HepG2 (cell line): Measurements from ENCODE around the gene NCKAP5L. TPM values are rescaled to one million over a fixed set of nuclear protein-coding genes. Genes with fewer than 3 reads are reported as not detected.

Source experiments
- AGO1 ChIP-seq: fragments of 200-400 bp; formaldehyde crosslinking; IDR thresholded peaks from 2 replicates; pipeline ENCODE4 v1.6.1; 2017; ENCODE audit warnings: mild to moderate bottlenecking, low read depth, low read length, moderate library complexity; ENCODE audit not compliant: poor library complexity, severe bottlenecking
- ARID2 ChIP-seq: sonication (generic); formaldehyde crosslinking; IDR thresholded peaks from 2 replicates; pipeline ENCODE4 v1.8.1; 2022; ENCODE audit warnings: mild to moderate bottlenecking, missing genetic modification reagents, borderline replicate concordance
- ARID4A ChIP-seq: sonication (generic); formaldehyde crosslinking; IDR thresholded peaks from 2 replicates; pipeline ENCODE4 v1.5.0; 2020; ENCODE audit warnings: mild to moderate bottlenecking, missing genetic modification reagents, borderline replicate concordance
- CEBPB ChIP-seq: IDR thresholded peaks from 2 replicates; pipeline ENCODE4 v1.6.1; 2011; ENCODE audit warnings: low read depth, low read length, improper control_type of control experiment, borderline replicate concordance
- GABPA ChIP-seq, 2 experiments: IDR thresholded peaks; 2 replicates each; pipeline ENCODE4 v1.6.1; 2011 to 2016; ENCODE audit warnings: low read depth in 2 of 2, low read length in 1 of 2, missing biosample characterization in 1 of 2, missing genetic modification characterization in 1 of 2
- GPBP1L1 ChIP-seq: sonication (generic); formaldehyde crosslinking; IDR thresholded peaks from 2 replicates; pipeline ENCODE4 v1.5.0; 2020; ENCODE audit warnings: mild to moderate bottlenecking, missing genetic modification reagents
- HNRNPLL ChIP-seq: fragments of 200-400 bp; formaldehyde crosslinking; IDR thresholded peaks from 2 replicates; pipeline ENCODE4 v1.6.1; 2017; ENCODE audit warnings: mild to moderate bottlenecking, low read depth, low read length; ENCODE audit not compliant: poor library complexity, severe bottlenecking
- HOXA5 ChIP-seq: sonication (generic); formaldehyde crosslinking; IDR thresholded peaks from 2 replicates; pipeline ENCODE4 v1.4.0; 2020; ENCODE audit warnings: missing genetic modification reagents
- ISX ChIP-seq: sonication (generic); formaldehyde crosslinking; conservative IDR thresholded peaks from 2 replicates; pipeline ENCODE4 v1.5.0; 2020; ENCODE audit warnings: missing genetic modification reagents
- MATR3 ChIP-seq: sonication (generic); formaldehyde crosslinking; IDR thresholded peaks from 2 replicates; pipeline ENCODE4 v1.4.0; 2020; ENCODE audit warnings: missing genetic modification reagents
- MED13 ChIP-seq: sonication (generic); formaldehyde crosslinking; IDR thresholded peaks from 2 replicates; pipeline ENCODE4 v1.5.0; 2020; ENCODE audit warnings: missing genetic modification reagents
- MED8 ChIP-seq: sonication (generic); formaldehyde crosslinking; IDR thresholded peaks from 2 replicates; pipeline ENCODE4 v1.8.1; 2023; ENCODE audit warnings: mild to moderate bottlenecking, missing genetic modification reagents; ENCODE audit not compliant: insufficient replicate concordance
- NFRKB ChIP-seq: fragments of 450-650 bp; IDR thresholded peaks from 2 replicates; pipeline ENCODE4 v1.6.1; 2017
- RFXAP ChIP-seq: sonication (generic); formaldehyde crosslinking; IDR thresholded peaks from 2 replicates; pipeline ENCODE4 v1.4.0; 2020; ENCODE audit warnings: missing genetic modification reagents, borderline replicate concordance
- RXRB ChIP-seq: IDR thresholded peaks from 2 replicates; pipeline ENCODE4 v1.6.1; 2016; ENCODE audit warnings: borderline replicate concordance, missing genetic modification reagents, missing compliant biosample characterization
- TCF12 ChIP-seq, 2 experiments: fragments of 450-650 bp in 1 of 2; sonication (generic) in 1 of 2; formaldehyde crosslinking in 1 of 2; IDR thresholded peaks; 2 replicates each; pipeline versions ENCODE4 v1.6.1 to v1.8.0; 2017 to 2022; ENCODE audit warnings: antibody characterized with exemption in 1 of 2, mild to moderate bottlenecking in 1 of 2, missing genetic modification reagents in 1 of 2, moderate library complexity in 1 of 2
- U2AF2 ChIP-seq: fragments of 200-400 bp; formaldehyde crosslinking; IDR thresholded peaks from 2 replicates; pipeline ENCODE4 v1.6.1; 2017; ENCODE audit warnings: low read depth, mild to moderate bottlenecking, low read length
- XRCC5 ChIP-seq: fragments of 200-400 bp; formaldehyde crosslinking; optimal IDR thresholded peaks from 2 replicates; pipeline ENCODE3; 2017; ENCODE audit warnings: mild to moderate bottlenecking, low read length
- ZBTB7B ChIP-seq: sonication (generic); formaldehyde crosslinking; IDR thresholded peaks from 2 replicates; pipeline ENCODE4 v1.4.0; 2020; ENCODE audit warnings: missing genetic modification reagents
- ZFP36L1 ChIP-seq: sonication (generic); formaldehyde crosslinking; IDR thresholded peaks from 2 replicates; pipeline ENCODE4 v1.8.0; 2022; ENCODE audit warnings: mild to moderate bottlenecking, missing genetic modification reagents, moderate library complexity
- ZFP62 ChIP-seq: sonication (generic); formaldehyde crosslinking; IDR thresholded peaks from 2 replicates; pipeline ENCODE4 v1.4.0; 2020; ENCODE audit warnings: missing genetic modification reagents
- ZNF138 ChIP-seq: sonication (generic); formaldehyde crosslinking; IDR thresholded peaks from 2 replicates; pipeline ENCODE4 v1.5.0; 2020; ENCODE audit warnings: mild to moderate bottlenecking, low read depth, missing genetic modification reagents
- ZNF441 ChIP-seq: sonication (generic); formaldehyde crosslinking; IDR thresholded peaks from 2 replicates; pipeline ENCODE4 v1.7.0; 2021; ENCODE audit warnings: missing genetic modification reagents, borderline replicate concordance
- ZNF747 ChIP-seq: sonication (generic); formaldehyde crosslinking; IDR thresholded peaks from 2 replicates; pipeline ENCODE4 v1.8.1; 2023; ENCODE audit warnings: missing genetic modification reagents, mild to moderate bottlenecking, borderline replicate concordance
- ZSCAN20 ChIP-seq: sonication (generic); formaldehyde crosslinking; IDR thresholded peaks from 2 replicates; pipeline ENCODE4 v1.4.0; 2020; ENCODE audit warnings: missing genetic modification reagents, mild to moderate bottlenecking, borderline replicate concordance
- ZZZ3 ChIP-seq: sonication (generic); formaldehyde crosslinking; IDR thresholded peaks from 2 replicates; pipeline ENCODE4 v1.4.0; 2020; ENCODE audit warnings: missing genetic modification reagents, mild to moderate bottlenecking, borderline replicate concordance
- polyA plus RNA-seq, 8 experiments: library from polyadenylated mRNA; depleted of rRNA in 3 of 8; stranded (reverse) in 7 of 8; unstranded in 1 of 8; fragments of >200 nt; fragmentation: Illumina TruSeq in 4 of 8; extraction: Trizol in 4 of 8; gene quantifications; 2 replicates each; pipeline versions ENCODE4 v1.2.1 to v1.2.3, GENCODE V29; 2011 to 2016; ENCODE audit warnings: low read depth in 4 of 8, missing spikeins in 1 of 8, mixed read lengths in 1 of 8; ENCODE audit not compliant: insufficient read depth in 1 of 8
- total RNA-seq, 5 experiments: library from RNA; depleted of rRNA; stranded (reverse); fragments of >200 nt; fragmentation: Illumina TruSeq; extraction: Trizol; gene quantifications; 2 replicates each; pipeline ENCODE4 v1.2.3, GENCODE V29; 2016; ENCODE audit warnings: low read depth in 1 of 5

NCKAP5L gene
- total and polyA plus RNA-seq, 2 of the 13 experiments (the other 11 are each of a cell fraction or from before 2014, with no cell fraction given) = 4.1 to 9.0 TPM

DNA sequence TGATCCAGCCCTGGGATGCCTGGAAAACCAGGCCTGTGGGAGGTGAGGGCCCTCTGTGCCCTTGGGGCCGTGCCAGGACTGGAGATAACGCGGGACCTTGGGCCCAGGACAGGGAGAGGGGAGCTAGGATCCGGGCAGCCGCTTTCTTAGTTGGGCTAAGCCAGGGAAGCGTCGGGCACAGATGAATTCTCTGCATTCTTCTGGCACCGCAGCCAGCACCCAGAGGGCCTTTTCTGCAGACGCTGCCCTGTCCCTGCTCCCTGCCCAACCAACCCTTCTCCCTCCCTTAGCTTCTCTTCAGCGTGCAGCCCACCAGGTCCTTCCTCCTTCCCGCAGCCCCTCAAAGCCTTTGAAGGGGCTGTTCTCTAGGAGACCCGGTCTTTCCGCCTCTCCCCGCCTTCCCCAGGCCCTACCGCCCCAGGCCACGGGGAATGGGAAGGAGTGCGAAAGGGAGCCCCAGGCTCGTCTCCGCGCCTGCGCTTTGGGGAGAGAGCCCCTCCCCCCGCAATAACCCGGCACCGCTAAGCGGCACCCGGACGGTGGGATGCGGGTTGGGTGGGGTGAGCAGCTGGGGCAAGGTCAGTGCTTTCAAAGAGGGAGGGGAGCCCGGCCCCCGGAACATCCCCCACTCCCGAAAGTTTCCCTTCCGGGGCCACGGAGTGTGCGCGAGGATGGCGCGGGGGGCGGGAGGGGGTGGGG, 663 bp downstream of the NCKAP5L start (continued):
- TF ChIP-seq ARID4A = 0 out of 2 replicates have a peak, but pooled peaks have one; percentile 4
- TF ChIP-seq CEBPB = no peak
- no peak for TF ChIP-seq MED8 (CRISPR knock-in tag)
- TF ChIP-seq ZFP62 (CRISPR knock-in tag) = no peak
- TF ChIP-seq ARID2 (CRISPR knock-in tag) = no peak; the same call in 1 of the 2 replicates
- no peak for TF ChIP-seq MATR3 (CRISPR knock-in tag)
- no peak for TF ChIP-seq U2AF2
- no peak for TF ChIP-seq ZNF441
- TF ChIP-seq ZNF747 (CRISPR knock-in tag) = no peak
- peak; percentile 75 for TF ChIP-seq GABPA (IDR thresholded peaks at IDR 0.05; ENCODE audit: low read depth, low read length)
- TF ChIP-seq GABPA (CRISPR knock-in tag; IDR thresholded peaks at IDR 0.05; ENCODE audit: low read depth) = peak; percentile 89
- no peak for TF ChIP-seq ZFP36L1 (CRISPR knock-in tag)
- TF ChIP-seq XRCC5 = peak; percentile 18
- no peak for TF ChIP-seq ZSCAN20
- TF ChIP-seq ZNF138 (CRISPR knock-in tag) = no peak
- TF ChIP-seq RFXAP (CRISPR knock-in tag) = no peak
- TF ChIP-seq GPBP1L1 (CRISPR knock-in tag) = no peak
- TF ChIP-seq TCF12 (IDR thresholded peaks at IDR 0.05) = no peak
- no peak for TF ChIP-seq TCF12 (CRISPR knock-in tag; IDR thresholded peaks at IDR 0.05)
- TF ChIP-seq ZZZ3 (CRISPR knock-in tag) = no peak
- TF ChIP-seq HOXA5 (CRISPR knock-in tag) = peak; percentile 33; the same call in 1 of the 2 replicates
- peak; percentile 19; the same call in 1 of the 2 replicates for TF ChIP-seq RXRB
- TF ChIP-seq ZBTB7B (CRISPR knock-in tag) = no peak
- no peak for TF ChIP-seq ISX (CRISPR knock-in tag)
- no peak for TF ChIP-seq MED13 (CRISPR knock-in tag)
- no peak for TF ChIP-seq NFRKB
- no peak for TF ChIP-seq AGO1
- peak; percentile 36 for TF ChIP-seq HNRNPLL
